ENCODE results near the gene ROCK2.

- TF ChIP-seq CTCF (IDR thresholded peaks at IDR 0.05) (no peak), POLR2A (IDR thresholded peaks at IDR 0.05) (no peak)
These were observed 164.5 kb downstream of the ROCK2 start for GRCh38 chr2:11179899-11180298.

Measured in Peyer's patch (tissue), 4 donors.